AML-193 (cell line): ENCODE results near the gene ZFPL1.

Experiments
- DNase-seq, 2 experiments: peaks; one replicate each; lab custom pipeline; 2025; lab: John Stamatoyannopoulos, UW

ZFPL1 gene

GRCh38 chr11:65059959-65060824, 23.8 kb upstream of the ZFPL1 start:
- DNase-seq: no peak

GRCh38 chr11:65060913-65061408, 23.1 kb upstream of the ZFPL1 start:
- DNase-seq: no peak

GRCh38 chr11:65063532-65063931, 20.5 kb upstream of the ZFPL1 start:
- no peak for DNase-seq

GRCh38 chr11:65064847-65065240, 19.2 kb upstream of the ZFPL1 start:
- no peak for DNase-seq

GRCh38 chr11:65065851-65066250, 18.2 kb upstream of the ZFPL1 start:
- DNase-seq: no peak

GRCh38 chr11:65066315-65066714, 17.7 kb upstream of the ZFPL1 start:
- no peak for DNase-seq

- no peak for DNase-seq
Measured at GRCh38 chr11:65066805-65067291, 17.2 kb upstream of the ZFPL1 start.

GRCh38 chr11:65067446-65067845, 16.6 kb upstream of the ZFPL1 start:
- DNase-seq: no peak

GRCh38 chr11:65069217-65069616, 14.8 kb upstream of the ZFPL1 start:
- DNase-seq: peak; percentile 6 to 22

- no peak for DNase-seq
Measured at GRCh38 chr11:65071907-65072630, 12.0 kb upstream of the ZFPL1 start.

GRCh38 chr11:65072631-65072966, 11.4 kb upstream of the ZFPL1 start:
- DNase-seq: no peak

- DNase-seq: no peak
Measured at GRCh38 chr11:65077451-65077850, 6.6 kb upstream of the ZFPL1 start.

- peak; percentile 23 to 25 for DNase-seq
Measured at GRCh38 chr11:65078151-65078550, 5.9 kb upstream of the ZFPL1 start.

GRCh38 chr11:65078786-65079342, 5.2 kb upstream of the ZFPL1 start:
- DNase-seq: no peak

- DNase-seq: no peak
Measured at GRCh38 chr11:65083134-65083833, 738 bp upstream of the ZFPL1 start.

GRCh38 chr11:65084598-65085375, 765 bp downstream of the ZFPL1 start:
- DNase-seq: no peak

GRCh38 chr11:65085446-65085845, 1.4 kb downstream of the ZFPL1 start:
- no peak for DNase-seq

- DNase-seq: no peak
Measured at GRCh38 chr11:65086809-65087208, 2.8 kb downstream of the ZFPL1 start.

GRCh38 chr11:65087216-65087615, 3.2 kb downstream of the ZFPL1 start:
- no peak for DNase-seq

- no peak for DNase-seq
Measured at GRCh38 chr11:65087827-65088226, 3.8 kb downstream of the ZFPL1 start.

GRCh38 chr11:65089621-65090020, 5.6 kb downstream of the ZFPL1 start:
- no peak for DNase-seq
